ENCODE data around the gene CORO1C.

DNA sequence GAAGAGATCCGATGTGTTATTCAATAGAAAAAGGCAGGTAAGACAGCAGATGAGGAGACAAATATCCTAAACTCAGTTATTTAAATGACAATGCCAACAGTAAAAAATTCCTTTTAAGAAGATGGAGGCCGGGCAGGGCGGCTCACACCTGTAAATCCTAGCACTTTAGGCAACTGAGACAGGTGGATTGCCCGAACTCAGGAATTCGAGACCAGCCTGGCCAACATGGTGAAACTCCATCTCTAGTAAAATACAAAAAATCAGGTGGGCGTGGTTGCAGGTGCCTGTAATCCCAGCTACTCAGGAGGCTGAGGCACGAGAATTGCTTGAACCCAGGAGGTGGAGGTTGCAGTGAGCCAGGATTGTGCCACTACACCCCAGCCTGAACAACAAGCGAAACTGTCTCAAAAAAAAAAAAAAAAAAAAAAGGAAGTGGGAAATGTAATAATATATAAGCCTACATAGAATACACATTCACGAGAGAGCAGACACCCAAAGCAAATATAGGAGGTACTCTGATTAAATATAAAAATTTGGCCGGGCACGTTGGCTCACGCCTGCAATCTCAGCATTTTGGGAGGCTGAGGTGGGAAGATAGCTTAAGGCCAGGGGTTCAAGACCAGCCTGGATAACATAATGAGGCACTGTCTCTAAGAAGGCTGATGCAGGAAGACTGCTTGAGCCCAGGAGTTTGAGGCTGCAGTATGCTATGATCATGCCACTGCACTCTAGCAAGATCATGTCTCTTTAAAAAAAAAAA is 19.0 kb downstream of the CORO1C start:
- no peak for TF ChIP-seq POLR2AphosphoS5 (IDR thresholded peaks at IDR 0.05)
- no peak for TF ChIP-seq RAD21 (conservative IDR thresholded peaks at IDR 0.05)
